ENCODE data around the gene NHERF2. TPM values are rescaled to one million over a fixed set of nuclear protein-coding genes. Genes with fewer than 3 reads are reported as not detected.

NHERF2 gene
- total and polyA plus RNA-seq, 9 of the 15 experiments (the other 6 are each of a cell fraction or from before 2014, with no cell fraction given) = 0.15 to 42.0 (median 12.5) TPM

DNA sequence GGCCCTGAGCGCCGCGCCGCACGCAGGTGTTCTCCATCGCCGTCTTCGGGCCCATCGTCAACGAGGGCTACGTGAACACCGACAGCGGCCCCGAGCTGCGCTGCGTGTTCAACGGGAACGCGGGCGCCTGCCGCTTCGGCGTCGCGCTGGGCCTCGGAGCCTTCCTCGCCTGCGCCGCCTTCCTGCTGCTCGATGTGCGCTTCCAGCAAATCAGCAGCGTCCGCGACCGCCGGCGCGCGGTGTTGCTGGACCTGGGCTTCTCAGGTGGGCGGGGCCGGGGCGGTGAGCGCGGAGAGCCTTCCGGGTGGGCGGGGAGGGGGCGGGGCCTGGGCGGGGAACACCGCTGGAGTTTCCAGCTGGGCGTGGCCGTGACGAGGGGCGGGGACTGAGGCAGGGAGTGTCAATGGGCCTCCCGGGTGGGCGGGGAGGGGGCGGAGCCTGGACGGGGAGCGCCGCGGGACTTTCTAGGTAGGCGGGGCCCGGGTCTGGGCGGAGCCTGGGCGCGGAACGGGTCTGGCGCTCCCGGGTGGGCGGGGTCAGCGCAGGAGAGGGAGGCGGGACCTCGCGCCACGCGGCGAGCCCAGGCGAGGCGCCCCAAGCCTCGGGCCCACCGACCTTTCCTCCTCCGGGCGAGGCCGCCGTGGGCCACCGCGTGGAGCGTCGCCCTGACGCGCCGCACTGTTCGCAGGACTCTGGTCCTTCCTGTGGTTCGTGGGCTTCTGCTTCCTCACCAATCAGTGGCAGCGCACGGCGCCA is 34.6 kb upstream of the NHERF2 start (continued):
- TF ChIP-seq RREB1 (CRISPR knock-in tag; IDR thresholded peaks at IDR 0.05) (no peak), POLR2B (IDR thresholded peaks at IDR 0.05; ENCODE audit: low read depth, partially characterized antibody) (peak; percentile 40), HDAC1 (IDR thresholded peaks at IDR 0.05) (peak in 1 of 2 experiments; percentile 78; a peak in 2 of 4 replicates), TAF1 (IDR thresholded peaks at IDR 0.05; ENCODE audit: control insufficient read depth, extremely low read depth, insufficient read depth, low read length, severe bottlenecking) (peak; percentile 25), PTBP1 (IDR thresholded peaks at IDR 0.05; ENCODE audit: low read depth, low read length) (0 out of 2 replicates have a peak, but pooled peaks have one; percentile 54), GABPB1 (CRISPR knock-in tag; IDR thresholded peaks at IDR 0.05) (peak; percentile 74), ESRRA (IDR thresholded peaks at IDR 0.05; ENCODE audit: borderline replicate concordance, low read depth) (peak; percentile 68; the same call in 1 of the 2 replicates), ETV1 (tag; conservative IDR thresholded peaks at IDR 0.05; ENCODE audit: low read depth) (0 out of 2 replicates have a peak, but pooled peaks have one; percentile 1)
- TF ChIP-seq, protein P1, sequence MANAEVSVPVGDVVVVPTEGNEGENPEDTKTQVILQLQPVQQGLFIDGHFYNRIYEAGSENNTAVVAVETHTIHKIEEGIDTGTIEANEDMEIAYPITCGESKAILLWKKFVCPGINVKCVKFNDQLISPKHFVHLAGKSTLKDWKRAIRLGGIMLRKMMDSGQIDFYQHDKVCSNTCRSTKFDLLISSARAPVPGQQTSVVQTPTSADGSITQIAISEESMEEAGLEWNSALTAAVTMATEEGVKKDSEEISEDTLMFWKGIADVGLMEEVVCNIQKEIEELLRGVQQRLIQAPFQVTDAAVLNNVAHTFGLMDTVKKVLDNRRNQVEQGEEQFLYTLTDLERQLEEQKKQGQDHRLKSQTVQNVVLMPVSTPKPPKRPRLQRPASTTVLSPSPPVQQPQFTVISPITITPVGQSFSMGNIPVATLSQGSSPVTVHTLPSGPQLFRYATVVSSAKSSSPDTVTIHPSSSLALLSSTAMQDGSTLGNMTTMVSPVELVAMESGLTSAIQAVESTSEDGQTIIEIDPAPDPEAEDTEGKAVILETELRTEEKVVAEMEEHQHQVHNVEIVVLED (CRISPR knock-in tag; IDR thresholded peaks at IDR 0.05) = 0 out of 2 replicates have a peak, but pooled peaks have one; percentile 47
- TF ChIP-seq, protein P2, sequence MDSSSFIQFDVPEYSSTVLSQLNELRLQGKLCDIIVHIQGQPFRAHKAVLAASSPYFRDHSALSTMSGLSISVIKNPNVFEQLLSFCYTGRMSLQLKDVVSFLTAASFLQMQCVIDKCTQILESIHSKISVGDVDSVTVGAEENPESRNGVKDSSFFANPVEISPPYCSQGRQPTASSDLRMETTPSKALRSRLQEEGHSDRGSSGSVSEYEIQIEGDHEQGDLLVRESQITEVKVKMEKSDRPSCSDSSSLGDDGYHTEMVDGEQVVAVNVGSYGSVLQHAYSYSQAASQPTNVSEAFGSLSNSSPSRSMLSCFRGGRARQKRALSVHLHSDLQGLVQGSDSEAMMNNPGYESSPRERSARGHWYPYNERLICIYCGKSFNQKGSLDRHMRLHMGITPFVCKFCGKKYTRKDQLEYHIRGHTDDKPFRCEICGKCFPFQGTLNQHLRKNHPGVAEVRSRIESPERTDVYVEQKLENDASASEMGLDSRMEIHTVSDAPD (CRISPR knock-in tag; IDR thresholded peaks at IDR 0.05) = no peak
- TF ChIP-seq, protein P3, sequence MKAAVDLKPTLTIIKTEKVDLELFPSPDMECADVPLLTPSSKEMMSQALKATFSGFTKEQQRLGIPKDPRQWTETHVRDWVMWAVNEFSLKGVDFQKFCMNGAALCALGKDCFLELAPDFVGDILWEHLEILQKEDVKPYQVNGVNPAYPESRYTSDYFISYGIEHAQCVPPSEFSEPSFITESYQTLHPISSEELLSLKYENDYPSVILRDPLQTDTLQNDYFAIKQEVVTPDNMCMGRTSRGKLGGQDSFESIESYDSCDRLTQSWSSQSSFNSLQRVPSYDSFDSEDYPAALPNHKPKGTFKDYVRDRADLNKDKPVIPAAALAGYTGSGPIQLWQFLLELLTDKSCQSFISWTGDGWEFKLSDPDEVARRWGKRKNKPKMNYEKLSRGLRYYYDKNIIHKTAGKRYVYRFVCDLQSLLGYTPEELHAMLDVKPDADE (conservative IDR thresholded peaks at IDR 0.05; ENCODE audit: control insufficient read depth, low read depth, low read length) = peak; percentile 28; the same call in 1 of the 2 replicates

Measured in K562 (cell line).